Measurements from ENCODE around the gene MMP24OS.
"Not testable (repeated sequence)": the region's sequence is repeated elsewhere in the genome, so short reads cannot be mapped to it uniquely, and the experiment has no call there.

Gene MMP24OS

DNA sequence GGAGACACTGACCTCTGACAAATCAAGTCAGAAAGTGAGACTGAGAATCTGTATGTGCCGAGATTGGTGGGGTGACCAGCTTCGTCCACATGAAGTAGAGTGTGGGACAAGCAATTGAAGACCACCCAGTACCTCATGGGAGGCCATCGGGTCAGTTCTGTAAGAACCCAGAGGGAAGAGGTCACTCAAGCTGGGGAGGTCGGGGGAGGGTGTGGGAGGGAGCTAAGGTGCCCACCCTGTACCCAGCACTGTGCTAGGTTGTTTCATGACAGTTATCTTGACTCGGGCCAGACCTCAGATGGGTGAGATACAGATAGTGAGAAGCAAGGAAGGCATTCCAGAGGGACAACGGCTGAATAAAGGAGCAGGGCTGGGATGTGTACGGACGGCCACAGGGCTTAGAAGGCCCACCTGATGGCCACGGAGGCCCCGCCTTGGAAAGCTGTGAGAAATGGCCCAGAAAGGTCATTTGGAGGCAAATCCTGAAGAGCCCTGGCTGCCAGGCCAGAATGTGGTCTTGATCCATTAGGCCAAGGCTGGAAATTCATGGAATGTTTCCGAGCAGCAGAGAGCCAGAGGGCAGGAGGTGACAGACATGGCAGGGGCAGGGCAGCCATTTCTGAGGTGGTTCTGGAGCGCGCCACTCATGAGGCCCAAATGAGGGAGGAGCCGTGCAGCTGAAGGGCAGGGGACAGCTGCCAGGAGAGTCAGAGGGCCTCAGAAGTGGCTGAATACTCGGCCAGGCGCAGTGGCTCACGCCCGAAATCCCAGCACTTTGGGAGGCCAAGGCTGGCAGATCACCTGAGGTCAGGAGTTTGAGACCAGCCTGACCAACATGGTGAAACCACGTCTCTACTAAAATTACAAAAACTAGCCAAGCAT, 7.7 kb downstream of the MMP24OS start:
- in situ Hi-C loops (cut with MboI; ENCODE audit: low sequenced_read_pairs, unreplicated experiment), result no loop called here
- TF ChIP-seq, protein P1, sequence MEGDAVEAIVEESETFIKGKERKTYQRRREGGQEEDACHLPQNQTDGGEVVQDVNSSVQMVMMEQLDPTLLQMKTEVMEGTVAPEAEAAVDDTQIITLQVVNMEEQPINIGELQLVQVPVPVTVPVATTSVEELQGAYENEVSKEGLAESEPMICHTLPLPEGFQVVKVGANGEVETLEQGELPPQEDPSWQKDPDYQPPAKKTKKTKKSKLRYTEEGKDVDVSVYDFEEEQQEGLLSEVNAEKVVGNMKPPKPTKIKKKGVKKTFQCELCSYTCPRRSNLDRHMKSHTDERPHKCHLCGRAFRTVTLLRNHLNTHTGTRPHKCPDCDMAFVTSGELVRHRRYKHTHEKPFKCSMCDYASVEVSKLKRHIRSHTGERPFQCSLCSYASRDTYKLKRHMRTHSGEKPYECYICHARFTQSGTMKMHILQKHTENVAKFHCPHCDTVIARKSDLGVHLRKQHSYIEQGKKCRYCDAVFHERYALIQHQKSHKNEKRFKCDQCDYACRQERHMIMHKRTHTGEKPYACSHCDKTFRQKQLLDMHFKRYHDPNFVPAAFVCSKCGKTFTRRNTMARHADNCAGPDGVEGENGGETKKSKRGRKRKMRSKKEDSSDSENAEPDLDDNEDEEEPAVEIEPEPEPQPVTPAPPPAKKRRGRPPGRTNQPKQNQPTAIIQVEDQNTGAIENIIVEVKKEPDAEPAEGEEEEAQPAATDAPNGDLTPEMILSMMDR (IDR thresholded peaks at IDR 0.05; ENCODE audit: borderline replicate concordance, control extremely low read depth, extremely low read depth, insufficient read depth, missing control alignments), result no peak
- no peak for DNase-seq (ENCODE audit: low spot score)

GRCh38 chr20:35269055-35269781, 8.7 kb downstream of the MMP24OS start:
- DNase-seq (ENCODE audit: low spot score), result peak; percentile 84
- TF ChIP-seq, protein P1 (IDR thresholded peaks at IDR 0.05; ENCODE audit: borderline replicate concordance, control extremely low read depth, extremely low read depth, insufficient read depth, missing control alignments), result peak; percentile 76
- in situ Hi-C loops (cut with MboI; ENCODE audit: low sequenced_read_pairs, unreplicated experiment), result no loop called here

- TF ChIP-seq, protein P1 (IDR thresholded peaks at IDR 0.05; ENCODE audit: borderline replicate concordance, control extremely low read depth, extremely low read depth, insufficient read depth, missing control alignments), result no peak
- in situ Hi-C loops (cut with MboI; ENCODE audit: low sequenced_read_pairs, unreplicated experiment), result no loop called here
- no peak for DNase-seq (ENCODE audit: low spot score)
Measured at GRCh38 chr20:35267092-35267491, 10.8 kb downstream of the MMP24OS start.

- no peak for DNase-seq (ENCODE audit: low spot score)
- in situ Hi-C loops (cut with MboI; ENCODE audit: low sequenced_read_pairs, unreplicated experiment), result no loop called here
Measured at GRCh38 chr20:35264755-35265154, 13.2 kb downstream of the MMP24OS start.

GRCh38 chr20:35263532-35264341, 14.2 kb downstream of the MMP24OS start:
- in situ Hi-C loops (cut with MboI; ENCODE audit: low sequenced_read_pairs, unreplicated experiment), result no loop called here
- TF ChIP-seq, protein P1 (IDR thresholded peaks at IDR 0.05; ENCODE audit: borderline replicate concordance, control extremely low read depth, extremely low read depth, insufficient read depth, missing control alignments), result no peak
- no peak for DNase-seq (ENCODE audit: low spot score)

More at GRCh38 chr20:35264755-35265154, 13.2 kb downstream of the MMP24OS start:
- TF ChIP-seq, protein P1 (IDR thresholded peaks at IDR 0.05; ENCODE audit: borderline replicate concordance, control extremely low read depth, extremely low read depth, insufficient read depth, missing control alignments), result no peak

GRCh38 chr20:35262731-35263531, 15.0 kb downstream of the MMP24OS start:
- in situ Hi-C loops (cut with MboI; ENCODE audit: low sequenced_read_pairs, unreplicated experiment); DNase-seq (ENCODE audit: low spot score): not testable (repeated sequence)

DNA sequence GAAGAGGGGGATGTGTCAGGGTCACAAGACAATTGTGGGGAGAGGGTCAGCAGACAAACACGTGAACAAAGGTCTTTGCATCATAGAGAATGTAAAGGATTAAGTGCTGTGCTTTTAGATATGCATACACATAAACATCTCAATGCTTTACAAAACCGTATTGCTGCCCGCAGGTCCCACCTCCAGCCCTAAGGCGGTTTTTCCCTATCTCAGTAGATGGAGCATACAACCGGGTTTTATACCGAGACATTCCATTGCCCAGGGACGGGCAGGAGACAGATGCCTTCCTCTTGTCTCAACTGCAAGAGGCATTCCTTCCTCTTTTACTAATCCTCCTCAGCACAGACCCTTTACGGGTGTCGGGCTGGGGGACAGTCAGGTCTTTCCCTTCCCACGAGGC, 15.6 kb downstream of the MMP24OS start:
- DNase-seq (ENCODE audit: low spot score); in situ Hi-C loops (cut with MboI; ENCODE audit: low sequenced_read_pairs, unreplicated experiment): not testable (repeated sequence)

Data from GM13976 (cell line).